GM12878 (cell line): Measurements from ENCODE around the gene LSM11. TPM values are rescaled to one million over a fixed set of nuclear protein-coding genes. Genes with fewer than 3 reads are reported as not detected.

Experiments used
- ATAC-seq: fragments of 200-7000 bp; cut with Tn5 transposase; 3 replicates; pipeline ENCODE4 v1.9.1; 2020; ENCODE audit warnings: mild to moderate bottlenecking, moderate library complexity
- BruUV-seq: library from RNA; stranded (reverse); fragments of 400-500 nt; replicated peaks from 2 replicates; lab custom pipeline; 2021; lab: Mats Ljungman, UMichigan
- CTCF ChIA-PET: fragments of 300-600 bp; sonication (Branson Sonifier 250); formaldehyde crosslinking; extraction: SDS; loops from one replicate; lab custom pipeline; 2021; ENCODE audit warnings: inconsistent platforms; lab: Yijun Ruan, JAX
- POLR2A ChIA-PET: fragments of 350-600 bp; formaldehyde crosslinking; extraction: SDS; loops from one replicate; lab custom pipeline; 2021; ENCODE audit warnings: inconsistent platforms; lab: Charles Lee
- RAD21 ChIA-PET: fragments of 300-600 bp; sonication (Branson Sonifier 250); formaldehyde crosslinking; loops from one replicate; lab custom pipeline; 2023; ENCODE audit warnings: antibody characterized with exemption; ENCODE audit not compliant: unreplicated experiment; lab: Charles Lee
- SMC1A ChIA-PET: fragments of 300-600 bp; sonication (Branson Sonifier 250); formaldehyde crosslinking; loops from one replicate; lab custom pipeline; 2023; ENCODE audit not compliant: unreplicated experiment, uncharacterized antibody; lab: Charles Lee
- DNase-seq: peaks from one replicate; pipeline ENCODE4 v3.0.0-alpha.2; 2011; ENCODE audit warnings: low read depth, low spot score
- FAIRE-seq: peaks from 3 replicates; lab custom pipeline; 2011; peaks lifted over from hg19 to GRCh38; lab: Jason Lieb, UNC
- H2AFZ ChIP-seq: 2 replicates; pipeline ENCODE4 v1.6.0; 2011; ENCODE audit warnings: low read depth, low read length, control low read depth; ENCODE audit not compliant: control insufficient read depth
- H3K27ac ChIP-seq: 2 replicates; pipeline ENCODE4 v1.5.1; 2011; ENCODE audit warnings: control low read depth; ENCODE audit not compliant: control insufficient read depth, insufficient read depth
- H3K27me3 ChIP-seq, 2 experiments: replicated peaks in 1 of 2; 2 replicates each; pipeline versions ENCODE4 v1.6.0 to v1.6.1; 2011; ENCODE audit warnings: low read length in 1 of 2; ENCODE audit not compliant: control insufficient read depth in 2 of 2, insufficient read depth in 2 of 2
- H3K36me3 ChIP-seq, 2 experiments: 2 replicates each; pipeline ENCODE4 v1.5.1; 2011; ENCODE audit warnings: low read length in 1 of 2; ENCODE audit not compliant: control insufficient read depth in 2 of 2, insufficient read depth in 2 of 2
- H3K4me1 ChIP-seq: 2 replicates; pipeline ENCODE4 v1.6.1; 2011; ENCODE audit warnings: mild to moderate bottlenecking, low read length, moderate library complexity, mixed read lengths; ENCODE audit not compliant: control insufficient read depth, insufficient read depth
- H3K4me2 ChIP-seq: 2 replicates; pipeline ENCODE4 v1.6.0; 2011; ENCODE audit warnings: control low read depth; ENCODE audit not compliant: control insufficient read depth, insufficient read depth
- H3K4me3 ChIP-seq: fragments of 200-600 bp; sonication (generic); 2 replicates; pipeline ENCODE4 v1.5.1; 2016
- H3K79me2 ChIP-seq: 2 replicates; pipeline ENCODE4 v1.6.0; 2011; ENCODE audit warnings: low read length; ENCODE audit not compliant: control insufficient read depth, insufficient read depth
- H3K9ac ChIP-seq: 2 replicates; pipeline ENCODE4 v1.8.0; 2011; ENCODE audit warnings: low read length, control low read depth, mixed read lengths; ENCODE audit not compliant: control insufficient read depth, insufficient read depth
- H3K9me3 ChIP-seq: replicated peaks from 3 replicates; pipeline ENCODE4 v1.5.1; 2011; ENCODE audit warnings: mild to moderate bottlenecking, low read length; ENCODE audit not compliant: control insufficient read depth, insufficient read depth
- H4K20me1 ChIP-seq: 2 replicates; pipeline ENCODE4 v1.6.0; 2011; ENCODE audit not compliant: control insufficient read depth, insufficient read depth
- HDAC6 ChIP-seq: fragments of 200-600 bp; sonication (generic); IDR thresholded peaks from one replicate; pipeline ENCODE4 v1.8.0; 2017; ENCODE audit warnings: antibody characterized with exemption; ENCODE audit not compliant: unreplicated experiment
- MLLT1 ChIP-seq: fragments of 450-650 bp; IDR thresholded peaks from 2 replicates; pipeline ENCODE4 v1.6.1; 2016; ENCODE audit warnings: mild to moderate bottlenecking
- RB1 ChIP-seq: fragments of 450-650 bp; formaldehyde crosslinking; IDR thresholded peaks from 2 replicates; pipeline ENCODE4 v1.6.1; 2017; ENCODE audit warnings: mild to moderate bottlenecking, borderline replicate concordance
- USF1 ChIP-seq: IDR thresholded peaks from 2 replicates; pipeline ENCODE4 v1.6.1; 2011; ENCODE audit warnings: borderline replicate concordance, low read depth, mild to moderate bottlenecking, moderate library complexity, mixed read lengths, low read length; ENCODE audit not compliant: insufficient read depth; ENCODE audit errors: extremely low read length
- ZNF687 ChIP-seq: fragments of 450-650 bp; IDR thresholded peaks from 2 replicates; pipeline ENCODE4 v1.6.1; 2017; ENCODE audit warnings: mild to moderate bottlenecking, moderate library complexity
- WGBS: methylation state at CpG from one replicate; pipeline ENCODE4 v1.1.6; 2016; ENCODE audit warnings: low lambda C conversion rate; ENCODE audit not compliant: insufficient replicate concordance, insufficient coverage; ENCODE audit errors: missing lambda C conversion rate; 5-methylcytosine and 5-hydroxymethylcytosine counted together
- in situ Hi-C: fragments of 300-500 bp; cut with MboI; formaldehyde crosslinking; loops from 9 replicates; pipeline ENCODE4 v1.14.3; 2018; ENCODE audit warnings: mixed read lengths
- intact Hi-C: fragments of 100-400 bp; cut with micrococcal nuclease; formaldehyde crosslinking; loops from one replicate; pipeline ENCODE4 v1.14.2; 2022; ENCODE audit not compliant: unreplicated experiment
- polyA plus RNA-seq, 11 experiments: library from polyadenylated mRNA; depleted of rRNA in 4 of 11; unstranded in 6 of 11; stranded (reverse) in 5 of 11; fragments of >200 nt; fragmentation: Nextera tagmentation in 4 of 11; fragmentation: Illumina TruSeq in 1 of 11; extraction: Ambion mirVana in 4 of 11; extraction: Trizol in 1 of 11; gene quantifications; 1 replicate in 1 of 11; 2 replicates in 10 of 11; pipeline versions ENCODE4 v1.2.1 to v1.2.3, GENCODE V29; 2011 to 2016; ENCODE audit warnings: inconsistent platforms in 2 of 11, missing spikeins in 2 of 11, low read depth in 1 of 11
- total RNA-seq, 4 experiments: library from RNA; depleted of rRNA in 3 of 4; stranded (reverse); fragments of >200 nt in 3 of 4; fragmentation: Illumina TruSeq in 1 of 4; extraction: Trizol in 1 of 4; gene quantifications; 2 replicates each; pipeline versions ENCODE4 v1.2.1 to v1.2.3, GENCODE V29; 2013 to 2021
- TF ChIP-seq, protein P1 (sequence below): IDR thresholded peaks from 2 replicates; pipeline ENCODE4 v1.6.1; 2011; ENCODE audit warnings: low read depth, low read length, improper control_type of control experiment, borderline replicate concordance

LSM11 gene
- total and polyA plus RNA-seq, 10 of the 15 experiments (the other 5 are each of a cell fraction or from before 2014, with no cell fraction given), result 0.71 to 8.5 (median 4.2) TPM

DNA sequence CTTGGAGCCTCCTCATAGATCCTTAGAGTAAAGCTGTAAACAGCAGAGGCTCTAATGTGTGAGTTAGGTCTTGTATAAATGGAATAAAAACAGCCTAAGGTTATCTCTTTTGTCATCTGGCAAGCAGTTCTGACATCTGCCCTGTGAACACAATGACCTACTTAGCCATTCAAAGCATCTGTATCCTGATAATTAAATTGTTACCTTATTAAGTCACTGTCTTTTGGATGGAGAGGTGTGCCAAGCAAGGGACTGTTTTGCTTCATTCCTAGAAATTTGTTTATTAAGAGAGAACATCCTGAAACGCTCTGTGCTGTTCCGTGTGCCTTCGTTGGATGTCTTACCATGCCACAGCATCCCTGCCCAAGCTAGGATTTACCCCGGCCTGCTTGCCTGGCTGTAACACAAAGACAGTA is 1.5 kb downstream of the LSM11 start (continued):
- TF ChIP-seq, protein P1, sequence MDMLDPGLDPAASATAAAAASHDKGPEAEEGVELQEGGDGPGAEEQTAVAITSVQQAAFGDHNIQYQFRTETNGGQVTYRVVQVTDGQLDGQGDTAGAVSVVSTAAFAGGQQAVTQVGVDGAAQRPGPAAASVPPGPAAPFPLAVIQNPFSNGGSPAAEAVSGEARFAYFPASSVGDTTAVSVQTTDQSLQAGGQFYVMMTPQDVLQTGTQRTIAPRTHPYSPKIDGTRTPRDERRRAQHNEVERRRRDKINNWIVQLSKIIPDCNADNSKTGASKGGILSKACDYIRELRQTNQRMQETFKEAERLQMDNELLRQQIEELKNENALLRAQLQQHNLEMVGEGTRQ, result no peak
- TF ChIP-seq HDAC6 (no peak), RB1 (no peak)

GRCh38 chr5:157747173-157747740 is 3.7 kb downstream of the LSM11 start:
- no peaks in the 10 kb centered on the region for H3K9me3 ChIP-seq
- no peak overlapping the region for H3K27ac ChIP-seq
- no peaks in the 10 kb centered on the region; the same call in 1 of the 2 replicates for H3K79me2 ChIP-seq
- H3K4me3 ChIP-seq, result no peak overlapping the region
- ChIA-PET RAD21 (interaction anchor here (0.9 to 3.2 kb wide), 2 partner anchors 29 to 316 kb away, joined by 3 to 9 read pairs; no protein-coding TSS in a partner anchor), SMC1A (interaction anchor here (0.8 to 2.0 kb wide), 10 partner anchors 29 to 1607 kb away, joined by 3 to 6 read pairs (median 4); no protein-coding TSS in a partner anchor), CTCF (interaction anchor here (1.0 to 8.0 kb wide), 8 partner anchors 8 to 421 kb away, joined by 3 to 95 read pairs (median 8); partner anchors contain the start of genes C5orf52 and NIPAL4), POLR2A (no interaction called here)
- intact Hi-C loops (loop anchor here (10.0 kb wide), 2 partner anchors 492 to 602 kb away; partner anchors contain the start of gene MED7), in situ Hi-C loops (no loop called here)
- 79% methylated on average over 6 of the region's 6 CpGs for WGBS
- no peaks in the 10 kb centered on the region for H3K27me3 ChIP-seq
- no peak for FAIRE-seq
- H3K36me3 ChIP-seq, result no peaks in the 10 kb centered on the region
- TF ChIP-seq ZNF687 (no peak), MLLT1 (no peak), USF1 (no peak)
- TF ChIP-seq, protein P1, result no peak
- no peaks in the 10 kb centered on the region for H4K20me1 ChIP-seq
- H2AFZ ChIP-seq, result no peak overlapping the region
- BruUV-seq, result no TSS peak
- H3K4me1 ChIP-seq, result peaks cover 12% of the 10 kb centered on the region; the same call in 1 of the 2 replicates
- H3K4me2 ChIP-seq, result no peak overlapping the region
- DNase-seq, result no peak
- no peak for ATAC-seq
- H3K9ac ChIP-seq, result no peak overlapping the region
